Mucosa of gallbladder (tissue), 1 donor: ENCODE data around the gene BCAN. TPM values are rescaled to one million over a fixed set of nuclear protein-coding genes. Genes with fewer than 3 reads are reported as not detected.

Experiments used
- DNase-seq: peaks from one replicate; pipeline ENCODE4 v3.0.0-alpha.2; 2020; ENCODE audit warnings: low spot score
- total RNA-seq: library from RNA; stranded (reverse); gene quantifications from one replicate; pipeline ENCODE4 v1.2.1, GENCODE V29; 2021
- donor health status: DM: no; HTN: no; CAD: no.

BCAN gene
- total RNA-seq, 1 donor from 2014 or later = 0.52 TPM

DNA sequence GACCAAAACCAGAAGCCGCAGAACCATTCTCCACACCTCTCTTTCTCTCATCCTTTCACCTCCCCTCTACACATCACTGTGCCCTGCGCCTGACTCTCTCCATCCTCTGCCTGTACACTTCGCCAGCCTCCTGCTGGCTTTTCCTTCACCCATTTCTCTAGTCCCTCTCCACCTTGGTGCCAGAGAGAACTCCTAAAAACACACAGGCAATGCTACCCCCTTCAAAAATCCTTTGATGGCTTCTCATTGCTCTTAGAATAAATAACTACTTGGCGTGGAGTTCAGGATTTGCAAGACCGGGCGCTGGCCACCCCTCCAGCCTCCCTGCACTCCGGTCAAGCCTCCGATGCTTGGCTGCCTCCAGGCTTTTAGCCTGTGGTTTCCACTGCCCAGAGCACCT, 54.8 kb downstream of the BCAN start:
- no peak for DNase-seq

DNA sequence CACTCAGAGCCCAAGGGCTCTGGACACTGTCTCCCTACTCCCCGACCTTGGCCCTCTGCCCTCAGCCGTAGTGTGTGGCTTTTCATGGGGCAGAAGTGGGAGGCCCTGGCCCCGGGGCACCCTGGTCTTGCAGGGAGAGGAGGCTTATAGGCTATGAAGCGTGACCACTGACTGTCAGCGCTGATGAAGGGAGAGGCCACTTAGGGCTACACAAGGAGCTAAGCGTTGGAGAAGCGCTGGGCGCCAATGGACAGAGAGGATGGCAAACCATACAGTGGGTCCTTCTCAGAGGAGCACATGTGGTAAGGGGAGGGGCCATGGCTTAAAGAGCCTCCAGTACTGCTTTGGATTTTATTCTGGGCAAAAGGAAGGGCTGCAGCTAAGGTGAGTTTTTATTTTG, 55.6 kb downstream of the BCAN start:
- no peak for DNase-seq

DNA sequence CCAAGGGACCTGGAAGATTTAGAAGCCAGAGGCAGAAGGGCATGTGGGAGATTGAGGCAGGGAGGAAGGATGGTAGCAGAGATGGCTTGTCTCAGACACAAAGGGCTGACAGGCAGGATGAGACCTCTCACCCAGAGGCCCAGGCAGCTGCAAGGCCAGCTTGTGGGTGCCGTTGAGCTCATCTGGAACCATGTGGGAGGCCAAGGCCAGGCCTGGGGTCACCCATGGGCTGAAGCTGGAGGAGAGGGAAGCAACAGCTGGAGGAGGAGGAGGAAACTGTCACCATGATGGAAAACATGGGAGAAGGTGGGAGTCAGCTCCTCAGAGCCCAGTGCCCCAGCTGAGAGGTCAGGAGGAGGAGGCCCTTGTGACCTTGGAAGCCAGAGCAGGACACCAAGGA, 57.1 kb downstream of the BCAN start:
- DNase-seq = no peak

DNA sequence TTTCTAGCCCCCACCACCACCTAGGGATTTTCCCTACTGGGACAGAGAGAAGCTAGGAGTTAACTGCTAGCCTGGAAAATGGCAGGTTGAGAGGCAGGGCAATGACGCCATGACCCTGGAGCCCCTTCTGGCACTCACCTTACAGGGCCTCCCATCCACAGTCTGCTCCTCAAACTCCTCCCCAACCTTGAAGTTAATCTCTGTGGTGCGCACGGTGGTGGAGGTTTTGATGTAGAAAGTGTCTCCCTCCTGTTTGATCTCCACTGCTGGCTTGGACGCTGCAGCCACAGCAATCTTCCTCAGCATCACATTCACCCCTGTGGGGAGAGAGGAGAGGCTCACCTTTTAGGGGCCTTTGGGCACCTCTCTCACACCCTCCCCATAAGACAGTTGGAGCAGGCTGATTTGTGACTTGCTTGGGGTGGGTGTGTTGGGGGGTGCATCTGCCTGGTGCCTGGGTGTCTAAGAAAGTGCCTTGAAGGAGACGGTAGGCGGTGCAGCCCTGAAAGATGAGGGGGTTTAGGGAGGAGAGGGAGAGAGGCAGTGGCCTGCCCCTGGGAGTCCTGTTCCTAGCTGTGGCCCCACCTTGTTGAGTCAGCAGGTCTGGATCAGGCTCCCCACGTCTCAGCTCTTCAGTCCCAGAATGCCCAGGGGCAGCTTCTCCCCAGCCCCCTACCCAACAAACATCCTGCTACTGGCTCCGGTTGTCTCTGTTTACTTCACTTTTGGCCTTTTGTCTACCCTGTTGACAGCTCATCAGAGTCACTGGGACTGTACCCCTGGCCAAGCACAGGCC, 59.0 kb downstream of the BCAN start:
- DNase-seq = no peak

DNA sequence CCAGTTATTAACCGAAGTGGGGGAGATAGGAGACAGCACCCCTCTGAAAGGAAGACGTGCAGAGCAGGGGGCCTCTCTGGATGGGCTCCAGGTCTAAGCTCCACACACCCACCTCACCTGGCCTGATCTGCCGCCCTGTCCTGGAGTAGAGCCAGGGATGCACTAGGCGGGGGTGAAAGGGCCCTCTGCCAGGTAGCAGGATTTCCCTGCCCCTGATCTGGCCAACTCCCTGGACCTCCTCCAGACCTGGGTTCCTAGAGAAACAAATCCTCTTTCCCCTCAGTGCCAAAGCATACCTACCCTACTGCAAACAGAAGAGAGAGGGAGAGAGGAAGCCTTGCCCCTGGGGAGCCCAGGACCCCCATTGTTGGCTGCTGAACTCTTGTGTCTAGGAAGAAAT, 61.4 kb downstream of the BCAN start:
- DNase-seq = no peak

DNA sequence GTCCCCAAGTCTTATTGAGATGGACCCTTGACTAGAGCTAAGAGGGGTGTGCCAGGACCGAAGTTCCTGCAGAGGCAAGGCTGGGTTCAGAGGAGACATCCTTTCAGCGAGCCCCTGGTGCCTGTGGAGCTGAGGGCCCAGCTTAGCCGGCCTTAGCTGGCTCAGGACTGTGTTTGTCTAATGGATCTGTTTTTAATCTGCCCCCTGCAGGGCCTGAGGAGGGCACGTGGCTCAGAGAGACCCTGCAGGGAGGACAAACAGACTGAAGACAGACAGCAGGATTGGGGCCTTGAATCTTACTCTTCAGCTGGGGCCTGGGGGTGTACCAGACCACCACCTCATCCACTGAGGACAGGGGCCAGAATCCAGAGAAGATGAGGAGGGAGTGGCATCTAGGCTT, 61.8 kb downstream of the BCAN start:
- DNase-seq = no peak

DNA sequence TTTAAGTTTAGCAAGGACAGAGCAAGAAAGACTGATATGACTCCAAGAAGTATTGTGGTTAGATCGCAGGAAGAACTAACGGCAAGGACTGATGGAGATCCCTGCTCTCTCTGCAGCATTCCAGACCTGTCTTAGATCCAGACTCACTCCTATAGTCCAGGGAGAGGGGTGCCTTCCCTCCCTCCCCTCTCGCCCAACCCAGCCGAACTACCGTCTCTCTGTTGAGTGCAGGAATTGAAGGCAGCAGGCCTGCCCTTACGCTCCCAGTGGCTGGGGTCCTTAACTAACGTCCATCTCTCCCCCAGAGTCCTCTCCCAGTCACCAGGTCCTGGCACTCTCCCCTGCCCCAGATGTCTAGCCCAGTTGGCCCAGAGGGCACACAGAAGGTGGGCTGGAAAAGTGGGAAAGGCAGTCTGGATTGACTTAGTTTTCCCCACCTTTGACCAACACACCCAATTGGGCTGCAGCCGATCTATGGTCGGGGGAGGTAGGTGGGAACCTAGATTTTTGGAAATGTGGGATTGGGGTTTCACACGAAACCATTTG, 62.3 kb downstream of the BCAN start:
- no peak for DNase-seq

DNA sequence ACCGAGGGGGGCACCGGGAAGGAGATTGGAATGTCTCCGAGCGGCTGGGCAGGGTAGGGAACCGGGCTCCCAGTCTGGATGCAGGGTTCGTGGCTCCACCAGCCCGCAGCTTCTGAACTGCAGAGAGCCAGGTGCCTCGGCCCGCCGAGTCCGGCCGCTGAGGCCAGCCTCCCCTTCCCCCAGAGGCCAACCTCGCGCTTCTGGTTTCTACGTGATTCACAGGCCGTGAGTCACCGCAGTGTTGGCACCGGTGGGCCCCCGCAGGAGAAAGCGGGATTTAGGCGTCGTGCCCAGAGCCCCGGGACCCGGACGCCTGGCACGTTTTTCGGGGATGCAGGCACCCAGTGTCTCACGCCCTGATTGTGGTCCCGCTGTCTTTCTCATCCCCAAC, 63.0 kb downstream of the BCAN start:
- DNase-seq = peak; percentile 36

DNA sequence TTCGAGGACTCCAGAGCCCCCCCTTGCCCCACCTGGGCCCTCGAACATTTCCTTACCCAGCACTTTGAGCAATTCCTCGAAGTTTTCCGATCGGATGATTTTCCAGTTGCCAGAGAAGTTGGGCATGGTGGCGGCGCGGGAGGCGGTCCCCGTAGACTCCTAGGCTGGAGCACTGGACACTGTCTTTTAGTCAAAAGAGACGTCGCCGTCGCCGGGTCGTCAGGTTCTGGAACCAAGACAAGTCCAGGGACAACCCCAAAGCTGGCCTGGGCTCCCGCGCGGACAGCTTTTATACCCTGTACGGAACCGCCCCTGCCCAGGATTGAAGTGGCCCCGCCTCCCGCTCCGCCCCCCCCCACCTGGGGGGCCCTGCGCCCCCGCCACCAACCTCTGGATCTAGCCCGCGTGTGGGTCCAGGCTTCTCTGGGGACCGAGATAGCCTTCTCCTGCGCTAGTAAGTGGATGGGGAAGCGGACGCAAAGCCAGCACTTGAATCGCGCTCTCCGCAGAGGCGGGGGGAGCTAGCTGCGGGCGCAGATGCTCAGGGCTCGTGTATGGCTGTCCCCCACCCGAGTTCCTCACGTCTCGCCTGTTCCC, 63.5 kb downstream of the BCAN start, which contains the start of gene CRABP2:
TSS of gene CRABP2 (minus strand) at position 263 of the 597 bp plus-strand sequence. CDS start at position 126, 137 bp downstream.
- DNase-seq = peak; percentile 15

DNA sequence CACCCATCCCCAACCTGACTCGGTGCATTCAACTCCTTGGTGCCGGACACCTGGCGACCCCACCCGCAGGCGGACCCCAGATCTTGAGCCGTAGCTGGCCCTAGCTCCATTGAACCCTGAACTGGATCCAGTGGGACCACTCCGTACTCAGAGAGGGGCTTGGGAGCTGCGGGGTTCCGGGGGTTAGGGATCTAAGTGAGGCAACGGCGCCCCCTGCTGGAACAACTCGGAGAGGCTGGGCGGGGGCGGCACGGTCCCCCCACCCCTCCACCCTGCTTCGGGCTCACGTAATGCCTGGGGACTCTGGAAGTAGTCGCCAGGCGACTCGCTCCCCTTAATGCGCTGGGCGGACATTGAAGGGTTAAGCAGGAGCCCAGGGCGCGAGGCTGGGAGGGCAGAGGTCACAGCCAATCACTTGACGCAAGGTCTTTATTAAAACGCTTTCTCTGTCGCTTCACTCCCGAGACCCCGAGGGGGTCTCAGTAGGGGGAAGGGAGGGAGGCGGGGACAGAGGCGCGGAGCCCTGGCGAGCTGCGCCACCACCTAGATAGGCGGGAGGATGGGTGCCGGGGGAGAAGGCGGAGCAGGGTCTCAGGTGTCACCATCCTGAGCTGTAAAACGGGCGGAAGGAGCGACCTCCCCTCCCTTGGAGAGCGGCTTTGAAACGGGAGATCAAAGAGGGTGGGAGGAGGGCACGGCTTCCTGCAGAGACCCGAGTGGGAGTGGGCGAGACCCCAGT, 64.2 kb downstream of the BCAN start:
- peak; percentile 39 for DNase-seq

DNA sequence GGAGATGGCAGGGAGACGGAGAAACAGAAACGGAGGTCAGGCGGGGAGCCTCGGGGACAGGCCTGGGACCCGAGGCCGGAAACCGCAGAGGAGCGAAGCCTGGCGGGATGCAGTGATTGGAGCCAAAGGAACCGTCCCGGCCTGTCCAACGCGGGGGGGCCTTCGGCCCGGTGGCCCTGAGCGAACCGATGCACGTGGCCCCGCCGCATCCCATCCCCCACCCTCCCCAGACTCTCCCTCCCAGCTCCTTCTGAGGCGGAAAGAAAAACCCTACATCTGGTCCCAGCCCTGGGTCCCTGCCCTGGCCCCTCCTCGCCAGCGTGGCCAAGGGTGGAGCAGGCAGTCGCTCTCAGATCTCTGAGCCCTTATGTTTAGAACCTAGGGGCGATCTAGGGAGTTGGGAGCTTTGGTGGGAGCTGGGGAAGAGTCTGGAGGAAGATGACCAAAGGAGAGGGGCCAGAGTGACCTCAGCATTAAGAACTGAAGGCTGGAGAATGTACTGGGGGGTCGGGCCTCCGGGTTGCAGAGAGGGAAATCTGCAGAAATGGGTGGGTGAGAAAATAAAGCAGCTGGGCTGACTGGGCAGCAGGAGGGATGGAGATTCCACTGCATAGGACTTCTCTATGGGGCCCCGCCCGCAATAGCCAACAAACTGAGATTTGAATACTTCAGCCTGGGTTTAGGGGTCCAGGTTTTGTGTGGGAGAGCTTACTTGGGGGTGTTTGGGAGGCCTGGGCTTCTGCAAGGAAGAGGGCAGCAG, 64.9 kb downstream of the BCAN start:
- DNase-seq = peak; percentile 53

DNA sequence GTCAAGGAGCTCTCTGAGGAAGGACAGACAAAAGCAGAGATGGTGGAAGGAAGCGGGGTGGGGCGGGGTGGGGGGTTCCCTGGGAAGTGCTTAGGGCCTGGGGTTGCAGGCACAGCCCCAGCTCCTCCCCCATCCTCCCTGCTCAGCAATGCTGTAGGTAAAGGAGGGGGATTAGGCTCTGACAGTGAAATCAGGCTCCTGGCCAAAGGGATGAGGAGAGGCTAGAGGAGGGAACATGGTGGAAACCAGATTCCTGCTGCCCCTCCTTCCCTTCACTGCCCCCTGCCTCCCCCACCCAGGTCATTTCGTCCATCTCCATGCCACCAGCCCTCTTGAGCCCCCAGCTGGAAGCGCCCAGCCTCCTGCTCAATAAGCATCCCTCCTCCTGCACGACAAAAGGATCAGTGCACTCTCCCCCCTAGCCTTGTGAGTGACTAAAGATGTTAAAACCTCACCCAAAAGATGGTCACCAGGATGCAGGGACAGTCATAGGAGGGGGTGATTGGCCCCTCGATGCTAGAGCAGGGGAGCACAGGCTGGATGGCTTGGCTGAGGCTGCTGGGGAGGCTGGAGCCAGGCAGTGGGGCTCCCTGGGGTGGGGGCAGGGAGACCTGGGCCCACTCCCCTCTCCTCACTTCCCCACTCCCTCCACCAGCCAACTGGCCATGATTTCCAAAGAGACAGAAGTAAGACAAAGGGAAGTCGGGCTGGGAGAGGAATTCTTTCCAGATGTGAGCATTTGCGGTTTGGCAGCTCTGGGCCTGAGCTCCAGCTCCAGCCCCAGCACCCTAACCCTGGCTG, 65.7 kb downstream of the BCAN start:
- no peak for DNase-seq

DNA sequence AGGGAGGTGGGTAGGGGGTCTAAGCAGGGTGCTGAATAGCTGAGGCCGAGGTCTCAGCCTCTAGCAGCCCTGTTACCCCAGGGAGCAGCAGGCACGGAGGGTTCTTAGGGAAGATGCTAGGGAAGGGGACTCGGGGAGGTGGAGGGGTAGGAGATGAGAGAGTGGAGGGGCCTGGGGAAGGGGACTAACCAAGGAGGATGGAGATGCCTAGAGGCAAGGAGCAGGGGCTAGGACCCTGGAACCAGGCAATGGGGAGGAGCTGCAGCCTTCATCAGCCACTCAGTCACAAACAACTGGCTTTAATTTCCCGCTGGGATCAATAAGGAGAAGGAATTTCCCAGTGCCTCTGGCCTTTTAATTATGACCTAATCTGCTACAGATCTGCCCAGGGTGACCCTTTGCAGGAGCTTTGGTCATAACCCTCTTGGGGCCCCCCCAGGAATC, 66.3 kb downstream of the BCAN start:
- DNase-seq = no peak

DNA sequence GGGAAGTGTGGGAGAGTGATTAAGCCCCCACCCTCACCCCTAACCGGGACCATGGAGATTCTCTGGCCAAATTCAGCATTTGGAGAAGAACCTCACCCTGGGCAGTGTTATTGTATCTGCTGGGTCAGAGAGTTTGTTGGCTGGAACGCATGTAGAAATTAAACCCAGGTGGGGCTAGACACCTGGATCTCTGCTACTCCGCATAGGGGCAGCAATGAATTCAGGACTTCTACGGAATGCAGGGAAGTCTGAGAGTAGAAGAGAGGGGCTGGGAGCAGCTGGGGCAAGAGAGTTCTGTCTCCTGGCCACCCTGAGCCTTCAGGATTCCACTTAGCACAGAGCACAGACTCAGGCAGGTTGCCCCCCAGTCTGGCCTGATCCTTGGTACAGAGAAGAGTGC, 67.1 kb downstream of the BCAN start:
- no peak for DNase-seq

Other genes starting within 250 kb of the BCAN start
- gene MEF2D, start 141.3 kb upstream of the BCAN start, total RNA-seq = 57.8 TPM
- 2.5 TPM for gene IQGAP3, start 69.6 kb upstream of the BCAN start, total RNA-seq
- gene TTC24, start 62.4 kb upstream of the BCAN start, total RNA-seq = 0.60 TPM
- gene NAXE, start 50.3 kb upstream of the BCAN start, total RNA-seq = 99.0 TPM
- gene GPATCH4, start 40.6 kb upstream of the BCAN start, total RNA-seq = 12.6 TPM
- gene HAPLN2, start 22.7 kb upstream of the BCAN start, total RNA-seq = 0.43 TPM
- 26.1 TPM for gene NES, start 35.3 kb downstream of the BCAN start, total RNA-seq
- gene CRABP2, start 63.5 kb downstream of the BCAN start, total RNA-seq = 3.5 TPM
- 48.0 TPM for gene METTL25B, start 86.4 kb downstream of the BCAN start, total RNA-seq
- gene ISG20L2, start 86.6 kb downstream of the BCAN start, total RNA-seq = 24.1 TPM
- 63.7 TPM for gene MRPL24, start 99.0 kb downstream of the BCAN start, total RNA-seq
- gene HDGF, start 109.6 kb downstream of the BCAN start, total RNA-seq = 170 TPM
- gene PRCC, start 125.4 kb downstream of the BCAN start, total RNA-seq = 57.8 TPM
- 5.4 TPM for gene SH2D2A, start 174.7 kb downstream of the BCAN start, total RNA-seq
- 0.58 TPM for gene INSRR, start 217.0 kb downstream of the BCAN start, total RNA-seq
- 3.3 TPM for gene NTRK1, start 218.7 kb downstream of the BCAN start, total RNA-seq